ENCODE results near the gene SNED1. TPM values are rescaled to one million over a fixed set of nuclear protein-coding genes. Genes with fewer than 3 reads are reported as not detected.

The SNED1 gene
- total RNA-seq, 2 experiments from 2014 or later: 2.8 to 13.6 TPM

- H4K20me1 ChIP-seq (ENCODE audit: insufficient read depth, low read length): no peaks in the 10 kb centered on the region
- CTCF ChIA-PET (ENCODE audit: unreplicated experiment): no interaction called here
- DNase-seq (ENCODE audit: low spot score): no peak
- no peak overlapping the region for H3K4me3 ChIP-seq (ENCODE audit: low read depth, low read length, poor library complexity, severe bottlenecking)
- no peak for TF ChIP-seq CTCF (conservative IDR thresholded peaks at IDR 0.05; ENCODE audit: low read length)
- no peak for TF ChIP-seq EZH2phosphoT487 (IDR thresholded peaks at IDR 0.05; ENCODE audit: borderline replicate concordance, low read depth, low read length)
- H3K27ac ChIP-seq (ENCODE audit: low read depth, low read length, poor library complexity, severe bottlenecking): no peak overlapping the region
- H3K36me3 ChIP-seq (ENCODE audit: insufficient read depth, low read length): peaks cover 37% of the 10 kb centered on the region
- no peak overlapping the region for H3K4me2 ChIP-seq (ENCODE audit: low read length)
- no peak overlapping the region for H2AFZ ChIP-seq (ENCODE audit: low read length)
- no peaks in the 10 kb centered on the region for H3K79me2 ChIP-seq (ENCODE audit: insufficient read depth, low read depth, low read length)
- H3K4me1 ChIP-seq (ENCODE audit: insufficient read depth, low read length, poor library complexity, severe bottlenecking): no peaks in the 10 kb centered on the region
- no peaks in the 10 kb centered on the region for H3K9me2 ChIP-seq (ENCODE audit: insufficient read depth, low read length)
- intact Hi-C loops (cut with micrococcal nuclease; ENCODE audit: unreplicated experiment): no loop called here
- no TSS peak for BruUV-seq (replicated peaks)
- H3K9me3 ChIP-seq (ENCODE audit: low read length): 0 out of 2 replicates have a peak, but pooled peaks cover 3% of the 10 kb centered on the region
- POLR2A ChIA-PET: no interaction called here
Measured at GRCh38 chr2:241116606-241117560, 118.5 kb downstream of the SNED1 start.

GRCh38 chr2:241118737-241119505 is 120.5 kb downstream of the SNED1 start:
- intact Hi-C loops (cut with micrococcal nuclease; ENCODE audit: unreplicated experiment): no loop called here
- POLR2A ChIA-PET: interaction anchor here (0.7 kb wide), 1 partner anchor 126 kb away, joined by 3 read pairs; no protein-coding TSS in a partner anchor
- H3K27ac ChIP-seq (ENCODE audit: low read depth, low read length, poor library complexity, severe bottlenecking): no peak overlapping the region
- peaks cover 45% of the 10 kb centered on the region for H3K36me3 ChIP-seq (ENCODE audit: insufficient read depth, low read length)
- H3K4me3 ChIP-seq (ENCODE audit: low read depth, low read length, poor library complexity, severe bottlenecking): no peak overlapping the region
- DNase-seq (ENCODE audit: low spot score): no peak
- no peak overlapping the region for H2AFZ ChIP-seq (ENCODE audit: low read length)
- CTCF ChIA-PET (ENCODE audit: unreplicated experiment): no interaction called here
- H3K4me2 ChIP-seq (ENCODE audit: low read length): no peak overlapping the region
- BruUV-seq (replicated peaks): no TSS peak
- 0 out of 2 replicates have a peak, but pooled peaks cover 3% of the 10 kb centered on the region for H3K9me3 ChIP-seq (ENCODE audit: low read length)
- H3K9me2 ChIP-seq (ENCODE audit: insufficient read depth, low read length): no peaks in the 10 kb centered on the region
- TF ChIP-seq CTCF (conservative IDR thresholded peaks at IDR 0.05; ENCODE audit: low read length): no peak
- no peak for TF ChIP-seq EZH2phosphoT487 (IDR thresholded peaks at IDR 0.05; ENCODE audit: borderline replicate concordance, low read depth, low read length)
- H3K79me2 ChIP-seq (ENCODE audit: insufficient read depth, low read depth, low read length): no peaks in the 10 kb centered on the region
- H4K20me1 ChIP-seq (ENCODE audit: insufficient read depth, low read length): no peaks in the 10 kb centered on the region
- no peaks in the 10 kb centered on the region for H3K4me1 ChIP-seq (ENCODE audit: insufficient read depth, low read length, poor library complexity, severe bottlenecking)

All from OCI-LY7 (cell line).